A549 treated with Hydrocortisone at 1 μM for 4 hours (cell line): ENCODE measurements around the gene RERGL. TPM values are rescaled to one million over a fixed set of nuclear protein-coding genes. Genes with fewer than 3 reads are reported as not detected.

ENCODE experiments used
- total RNA-seq: library from RNA; stranded (reverse); fragments of 200-300 nt; extraction: Qiagen RNA extraction; gene quantifications from 5 replicates; pipeline ENCODE4 v1.2.3, GENCODE V29; 2022

Gene RERGL
- not detected in 5 replicates for total RNA-seq

GRCh38 chr12:18090093-18090492 is at the start of gene RERGL:
TSS of gene RERGL (minus strand) at chr12:18090193. CDS start at chr12:18090140, 53 bp downstream.

Other genes starting within 250 kb of the RERGL start
- not detected in 5 replicates for gene PIK3C2G, start 171.3 kb upstream of the RERGL start, total RNA-seq